ENCODE measurements around the gene ALDH1L1. TPM values are rescaled to one million over a fixed set of nuclear protein-coding genes. Genes with fewer than 3 reads are reported as not detected.

Gene ALDH1L1
- total and polyA plus RNA-seq, 2 experiments from 2014 or later = 1.0 to 1.3 TPM

DNA sequence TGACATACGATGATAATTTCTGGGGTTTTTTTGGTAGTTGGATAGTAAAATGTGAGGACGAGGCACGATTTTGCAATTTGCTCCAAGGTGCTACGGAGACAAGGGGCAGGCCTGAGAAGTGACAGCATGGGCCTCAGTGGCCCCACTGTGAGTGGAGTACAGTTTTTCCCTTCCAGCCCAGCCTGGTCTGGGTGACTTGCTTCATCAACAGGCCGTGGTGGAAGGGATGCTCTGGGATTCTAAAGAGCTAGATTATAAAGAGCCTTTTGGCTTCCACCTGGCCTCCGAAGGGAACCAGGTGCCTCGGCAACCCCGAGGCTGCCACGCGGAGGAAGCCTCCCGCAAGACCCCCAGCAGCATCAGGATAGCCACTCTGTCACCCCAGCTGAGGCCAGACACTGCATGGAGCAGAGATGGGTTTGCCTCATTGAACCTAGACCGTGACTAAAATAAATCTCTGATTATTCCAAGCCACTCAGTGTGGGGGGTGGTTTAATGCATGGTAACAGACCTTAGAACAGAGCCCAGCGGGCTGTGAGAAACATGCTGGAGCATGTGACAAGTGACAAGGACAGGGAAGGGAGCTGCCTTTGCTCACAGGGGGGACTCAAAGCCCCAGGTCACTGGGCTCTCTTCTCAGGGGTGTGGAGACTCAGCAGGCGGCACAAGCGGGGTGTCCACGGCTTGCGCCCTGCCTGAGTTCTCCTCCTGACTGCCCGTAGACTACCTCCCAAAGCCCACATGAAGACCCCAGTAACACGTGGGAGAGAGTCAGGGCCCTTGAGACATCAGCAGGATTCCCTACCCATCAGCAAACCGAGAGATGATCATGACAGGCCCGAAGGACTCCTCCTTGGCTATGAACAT, 73.8 kb downstream of the ALDH1L1 start:
- Histone ChIP-seq H3K4me1 (ENCODE audit: insufficient read depth) (no peaks in the 10 kb centered on the region), H3K27ac (ENCODE audit: low read depth) (no peak overlapping the region), H4K20me1 (replicated peaks; ENCODE audit: insufficient read depth) (no peaks in the 10 kb centered on the region), H3F3A (replicated peaks; ENCODE audit: low read depth) (no peaks in the 10 kb centered on the region), H3K79me2 (replicated peaks; ENCODE audit: insufficient read depth) (no peaks in the 10 kb centered on the region), H3K4me3 (no peak overlapping the region), H2AFZ (no peak overlapping the region), H3K27me3 (ENCODE audit: insufficient read depth) (no peaks in the 10 kb centered on the region), H3K4me2 (no peak overlapping the region), H3K36me3 (ENCODE audit: insufficient read depth) (no peaks in the 10 kb centered on the region), H3K9me2 (ENCODE audit: insufficient read depth) (no peaks in the 10 kb centered on the region)
- H3K27me3 Mint-ChIP-seq (ENCODE audit: insufficient read depth, low read depth, poor library complexity) = peaks cover 2% of the 10 kb centered on the region
- H3K4me3 Mint-ChIP-seq = no peak overlapping the region
- DNase-seq (ENCODE audit: low spot score) = no peak
- peaks cover 3% of the 10 kb centered on the region; the same call in 1 of the 3 replicates for H3K9me3 Mint-ChIP-seq
- H3K4me1 Mint-ChIP-seq = no peaks in the 10 kb centered on the region; the same call in 2 of the 3 replicates
- ATAC-seq = no peak
- no peak for TF ChIP-seq REST (IDR thresholded peaks at IDR 0.05; ENCODE audit: unreplicated experiment)
- no peak for TF ChIP-seq ZNF331 (CRISPR knock-in tag; IDR thresholded peaks at IDR 0.05; ENCODE audit: low read depth)
- no peak for TF ChIP-seq CTCF (conservative IDR thresholded peaks at IDR 0.05; ENCODE audit: low read depth in 2 of 2)
- TF ChIP-seq CREB1 (CRISPR knock-in tag; IDR thresholded peaks at IDR 0.05; ENCODE audit: low read depth) = no peak
- H3K27ac Mint-ChIP-seq = no peak overlapping the region
- no peaks in the 10 kb centered on the region for H3K36me3 Mint-ChIP-seq (ENCODE audit: low read depth)

DNA sequence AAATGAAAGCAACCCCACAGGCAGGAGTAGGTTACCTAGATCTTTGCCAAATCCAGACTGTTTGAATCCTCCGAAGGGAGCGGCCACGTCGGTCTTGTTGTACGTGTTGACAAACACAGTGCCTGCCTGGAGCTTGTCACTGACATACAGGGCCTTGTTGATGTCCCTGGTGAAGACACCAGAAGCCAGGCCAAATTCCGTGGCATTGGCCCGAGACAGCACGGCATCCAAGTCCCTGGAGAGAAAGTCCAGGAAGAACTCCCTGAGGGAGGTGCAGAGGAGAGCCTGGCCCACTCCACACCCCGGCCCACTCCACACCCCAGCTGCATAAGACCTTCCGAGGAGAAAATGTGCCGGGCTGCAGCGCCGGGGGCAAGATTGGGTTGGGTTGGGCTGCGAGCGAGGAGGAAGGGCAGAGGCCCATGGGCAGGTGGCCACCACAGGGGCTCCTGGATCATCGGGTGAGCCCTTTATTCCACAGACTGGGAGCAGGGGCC, 74.6 kb downstream of the ALDH1L1 start:
- DNase-seq (ENCODE audit: low spot score) = no peak
- H3K36me3 ChIP-seq (ENCODE audit: insufficient read depth) = no peaks in the 10 kb centered on the region
- no peaks in the 10 kb centered on the region for H4K20me1 ChIP-seq (replicated peaks; ENCODE audit: insufficient read depth)
- Mint-ChIP-seq H3K4me1 (no peaks in the 10 kb centered on the region; the same call in 2 of the 3 replicates), H3K27ac (no peak overlapping the region), H3K36me3 (ENCODE audit: low read depth) (no peaks in the 10 kb centered on the region), H3K9me3 (peaks cover 3% of the 10 kb centered on the region; the same call in 1 of the 3 replicates), H3K4me3 (no peak overlapping the region), H3K27me3 (ENCODE audit: insufficient read depth, low read depth, poor library complexity) (peaks cover 2% of the 10 kb centered on the region)
- H3K27me3 ChIP-seq (ENCODE audit: insufficient read depth) = no peaks in the 10 kb centered on the region
- H3F3A ChIP-seq (replicated peaks; ENCODE audit: low read depth) = no peaks in the 10 kb centered on the region
- H3K9me2 ChIP-seq (ENCODE audit: insufficient read depth) = no peaks in the 10 kb centered on the region
- no peaks in the 10 kb centered on the region for H3K4me1 ChIP-seq (ENCODE audit: insufficient read depth)
- H3K4me3 ChIP-seq = no peak overlapping the region
- H3K27ac ChIP-seq (ENCODE audit: low read depth) = no peak overlapping the region
- H3K4me2 ChIP-seq = no peak overlapping the region
- H3K79me2 ChIP-seq (replicated peaks; ENCODE audit: insufficient read depth) = no peaks in the 10 kb centered on the region
- no peak overlapping the region for H2AFZ ChIP-seq
- ATAC-seq = no peak
- TF ChIP-seq ETS1 (IDR thresholded peaks at IDR 0.05) (no peak), EZH2phosphoT487 (IDR thresholded peaks at IDR 0.05; ENCODE audit: unreplicated experiment) (no peak), CREB1 (CRISPR knock-in tag; IDR thresholded peaks at IDR 0.05; ENCODE audit: low read depth) (no peak), ZNF331 (CRISPR knock-in tag; IDR thresholded peaks at IDR 0.05; ENCODE audit: low read depth) (no peak), NANOG (IDR thresholded peaks at IDR 0.05; ENCODE audit: borderline replicate concordance) (no peak)
